Adipose tissue (tissue), 3 donors: ENCODE data around the gene ADARB2. TPM values are rescaled to one million over a fixed set of nuclear protein-coding genes. Genes with fewer than 3 reads are reported as not detected.

ENCODE experiments used
- H3K27ac ChIP-seq: one replicate; pipeline ENCODE4 v1.5.1; 2013; ENCODE audit warnings: low read depth, low read length
- WGBS, 3 donors: extraction: QIAGEN DNeasy Blood & Tissue Kit; methylation state at CpG; one replicate each; pipeline ENCODE4 v1.1.7; 2013; 5-methylcytosine and 5-hydroxymethylcytosine counted together
- polyA plus RNA-seq, 3 donors: library from polyadenylated mRNA; stranded (reverse); fragments of 200-250 nt; gene quantifications; one replicate each; pipeline ENCODE4 v1.2.3, GENCODE V29; 2013
- donor health status: healthy with polysubstance abuse.
- donor health status: Bipolar disorder and iron deficiency.
- donor health status: healthy.

ADARB2 gene
- polyA plus RNA-seq, 3 donors, result 0.31 to 1.9 (median 0.56) TPM

DNA sequence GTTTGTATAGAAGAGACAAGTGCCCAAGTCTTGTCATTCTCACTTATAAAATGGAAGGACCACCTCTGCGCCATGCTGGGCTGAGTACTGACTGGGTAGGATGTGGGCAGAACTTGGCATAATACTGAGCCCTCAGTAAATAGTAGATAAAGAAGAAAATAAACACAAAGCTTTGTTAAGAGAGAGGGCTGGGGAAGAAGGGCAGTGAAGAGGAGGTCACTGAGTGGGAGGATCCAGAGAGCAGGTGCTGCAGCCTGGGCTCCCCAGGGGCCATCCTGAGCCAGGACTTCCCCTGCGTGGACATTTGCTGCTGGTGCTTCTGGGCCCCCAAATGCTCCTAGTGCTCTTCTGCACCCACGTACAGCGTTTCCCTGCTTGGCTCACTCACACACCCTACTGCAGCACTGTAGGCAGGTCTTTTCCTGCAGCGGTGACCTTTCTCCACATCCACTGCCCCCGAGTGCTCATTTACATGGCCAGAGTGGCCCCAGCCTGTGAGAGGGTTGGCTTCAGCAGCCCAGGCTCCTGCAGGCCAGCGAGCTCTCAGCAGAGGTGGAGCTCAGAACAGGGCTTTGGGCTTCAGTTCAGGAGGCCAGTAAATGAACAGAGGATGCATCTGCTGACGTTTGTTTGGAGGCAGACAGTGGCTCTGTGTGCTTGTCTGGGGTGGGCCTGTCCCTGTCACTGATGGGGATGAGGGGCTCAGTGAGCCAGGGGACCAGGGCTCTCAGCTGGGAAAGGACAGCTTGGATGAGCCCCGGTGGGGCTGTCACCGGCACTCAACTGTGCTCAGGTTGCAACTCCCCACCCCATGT is 164.6 kb downstream of the ADARB2 start:
- H3K27ac ChIP-seq, result no peak overlapping the region
- WGBS, 3 donors, result 50 to 63% (median 57%) methylated on average over 10 of the region's 10 CpGs

DNA sequence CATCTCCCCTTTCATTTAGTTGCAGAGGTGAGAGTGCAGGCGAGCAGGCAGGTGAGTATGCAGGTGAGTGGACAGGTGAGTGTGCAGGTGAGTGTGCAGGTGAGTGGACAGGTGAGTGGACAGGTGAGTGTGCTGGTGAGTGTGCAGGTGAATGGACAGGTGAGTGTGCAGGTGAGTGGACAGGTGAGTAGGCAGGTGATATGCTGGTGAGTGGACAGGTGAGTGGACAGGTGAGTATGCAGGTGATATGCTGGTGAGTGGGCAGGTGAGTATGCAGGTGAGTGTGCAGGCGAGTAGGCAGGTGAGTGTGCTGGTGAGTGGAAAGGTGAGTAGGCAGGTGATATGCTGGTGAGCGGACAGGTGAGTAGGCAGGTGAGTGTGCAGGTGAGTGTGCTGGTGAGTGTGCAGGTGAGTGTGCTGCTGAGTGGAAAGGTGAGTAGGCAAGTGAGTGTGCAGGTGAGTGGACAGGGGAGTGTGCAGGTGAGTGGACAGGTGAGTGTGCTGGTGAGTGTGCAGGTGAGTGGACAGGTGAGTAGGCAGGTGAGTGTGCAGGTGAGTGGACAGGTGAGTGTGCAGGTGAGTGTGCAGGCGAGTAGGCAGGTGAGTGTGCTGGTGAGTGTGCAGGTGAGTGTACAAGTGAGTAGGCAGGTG is 165.6 kb downstream of the ADARB2 start:
- H3K27ac ChIP-seq, result no peak overlapping the region
- 63 to 87% (median 86%) methylated on average over 4 of the region's 4 CpGs for WGBS, 3 donors

DNA sequence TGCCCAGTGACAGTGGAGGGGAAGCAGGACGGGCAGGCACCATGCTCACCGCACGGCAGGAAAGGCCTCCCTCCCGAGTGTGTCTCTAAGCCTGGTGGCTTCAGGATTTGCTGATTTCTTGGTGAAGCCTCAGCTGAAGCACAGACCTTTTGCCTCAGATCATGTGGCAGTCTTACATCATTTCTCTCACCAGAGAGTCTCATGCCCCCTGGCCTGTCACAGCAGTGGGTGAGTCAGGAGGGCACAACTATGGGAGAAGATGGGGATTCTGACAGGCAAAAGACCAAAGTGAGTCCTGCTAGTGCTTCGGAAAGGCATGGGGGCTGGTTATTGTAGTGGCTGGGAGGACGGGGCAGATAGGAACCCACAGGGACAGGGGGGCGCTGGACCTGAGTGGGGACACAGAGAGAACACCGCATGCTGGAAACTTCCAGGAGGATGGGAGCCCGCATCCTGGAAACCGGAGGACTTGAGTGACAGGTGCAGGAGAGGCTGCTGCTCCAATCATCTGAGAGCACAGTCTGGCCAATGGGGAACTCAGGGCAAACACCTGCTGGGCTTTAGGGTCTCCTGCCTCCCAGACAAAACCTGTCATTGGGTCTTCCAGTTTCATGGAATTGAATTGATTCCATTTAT is 166.8 kb downstream of the ADARB2 start:
- WGBS, 3 donors, result 55 to 76% (median 67%) methylated on average over 10 of the region's 10 CpGs
- H3K27ac ChIP-seq, result no peak overlapping the region

DNA sequence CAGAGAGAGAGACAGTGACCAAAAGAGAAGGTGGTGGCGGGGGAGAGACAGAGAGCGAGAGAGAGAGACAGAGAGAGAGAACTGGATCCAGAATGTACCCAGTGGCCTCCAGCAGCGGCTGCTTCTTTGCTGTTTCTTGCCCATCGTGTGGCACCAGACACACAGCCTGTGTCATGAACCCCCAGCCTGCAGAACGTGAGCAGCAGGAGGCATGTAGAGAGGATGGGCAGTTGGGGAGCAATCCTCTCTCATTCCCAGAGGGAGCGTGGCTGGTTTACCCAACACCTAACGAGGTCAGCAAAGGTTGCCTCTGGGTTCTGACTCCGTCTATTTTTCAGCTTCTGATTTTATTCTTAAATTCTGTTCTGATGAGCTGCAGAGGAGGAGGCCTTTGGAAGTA is 168.1 kb downstream of the ADARB2 start:
- no peak overlapping the region for H3K27ac ChIP-seq
- 69 to 81% (median 78%) methylated on average over 8 of the region's 8 CpGs for WGBS, 3 donors

DNA sequence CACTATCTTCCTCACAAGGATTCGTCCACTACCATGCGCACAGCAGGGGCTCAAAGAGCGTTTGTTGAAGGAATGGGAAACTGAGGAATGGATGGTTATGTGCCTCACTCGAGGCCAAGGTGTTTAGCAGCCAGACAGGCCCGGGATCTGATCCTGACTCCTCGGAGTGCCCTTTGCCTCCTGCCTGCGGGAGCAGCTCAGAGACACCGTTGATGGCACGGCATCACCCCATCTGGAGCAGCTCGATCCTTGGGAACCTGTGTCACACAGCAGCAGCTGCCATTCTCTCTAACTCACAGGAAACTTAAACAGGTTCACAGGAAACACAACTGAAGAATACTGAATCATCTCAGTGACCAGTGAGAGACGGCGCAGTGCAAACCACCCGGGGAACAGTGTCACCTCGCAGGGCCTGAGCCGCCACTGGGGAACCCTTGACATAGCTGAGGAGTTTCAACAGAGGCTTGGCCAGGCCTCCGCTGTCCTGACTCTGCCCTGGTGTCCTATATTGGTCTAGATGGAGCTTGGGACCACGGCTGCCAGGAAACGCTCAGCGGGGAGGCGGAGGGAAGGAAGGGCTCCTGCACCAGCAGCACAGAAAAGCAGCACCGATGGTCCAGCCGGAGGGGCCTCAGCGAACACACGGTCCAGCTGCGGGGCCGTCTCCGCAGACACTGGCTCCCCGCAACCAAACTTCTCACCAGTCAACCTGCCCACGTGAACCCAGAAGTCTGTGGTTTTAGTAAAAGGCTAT is 169.4 kb downstream of the ADARB2 start:
- 76 to 82% (median 79%) methylated on average over 29 of the region's 29 CpGs for WGBS, 3 donors
- no peak overlapping the region for H3K27ac ChIP-seq

DNA sequence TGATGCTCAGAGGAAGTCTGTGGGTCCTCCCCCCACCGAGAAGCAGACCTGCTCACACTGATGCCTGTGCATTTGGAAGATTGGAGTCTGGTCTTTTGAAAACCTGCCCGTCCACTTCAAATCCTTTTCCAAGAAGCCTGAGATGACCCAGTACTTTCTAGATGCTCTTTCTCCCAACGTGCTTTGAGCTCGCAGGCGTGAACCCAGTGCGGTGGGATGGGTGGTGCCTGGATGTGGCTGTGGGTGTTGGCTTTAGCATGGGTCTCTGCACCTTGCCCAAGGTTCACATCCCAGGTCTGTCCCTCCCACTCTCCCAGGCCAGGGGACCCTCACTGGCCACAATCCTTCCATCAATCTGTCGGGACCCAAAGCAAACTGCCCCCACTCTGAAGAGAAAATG is 170.2 kb downstream of the ADARB2 start:
- H3K27ac ChIP-seq, result no peak overlapping the region
- WGBS, 3 donors, result 71 to 78% (median 72%) methylated on average over 7 of the region's 7 CpGs

DNA sequence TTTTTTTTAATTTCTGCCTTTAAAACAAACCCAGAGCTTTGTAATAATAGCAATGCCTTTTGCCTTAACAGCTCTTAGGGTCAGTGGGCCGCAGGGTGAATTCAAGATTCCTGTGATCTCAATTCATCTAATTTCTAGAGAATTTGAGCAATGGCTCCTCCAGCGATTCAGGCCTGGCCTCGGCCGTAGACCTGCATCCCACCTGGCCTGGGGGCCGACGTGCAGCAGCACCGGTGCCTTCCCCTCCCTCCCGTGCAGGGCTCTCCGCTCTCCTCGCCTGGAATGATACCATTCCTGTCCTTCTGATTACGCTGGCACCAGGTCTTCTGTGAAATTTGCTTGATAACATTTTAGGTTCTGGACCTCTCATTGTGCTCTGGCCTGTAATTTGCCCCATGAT is 172.5 kb downstream of the ADARB2 start:
- H3K27ac ChIP-seq, result no peak overlapping the region
- WGBS, 3 donors, result 81 to 90% (median 90%) methylated on average over 11 of the region's 11 CpGs

DNA sequence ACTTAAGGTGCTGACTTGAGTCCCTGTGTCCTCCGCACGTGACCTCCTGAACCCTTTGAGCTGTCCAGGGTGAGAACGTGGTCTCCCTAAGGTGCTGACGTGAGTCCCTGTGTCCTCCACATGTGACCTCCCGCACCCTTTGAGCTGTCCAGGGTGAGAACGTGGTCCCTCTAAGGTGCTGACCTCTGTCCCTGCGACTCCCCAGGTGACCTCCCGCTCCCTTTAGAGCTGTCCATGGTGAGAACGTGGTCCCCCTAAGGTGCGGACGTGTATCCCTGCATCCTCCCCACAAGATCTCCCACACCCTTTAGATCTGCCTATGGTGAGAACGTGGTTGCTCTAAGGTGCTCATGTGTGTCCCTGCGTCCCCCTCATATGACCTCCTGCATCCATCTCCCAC is 174.3 kb downstream of the ADARB2 start:
- 75 to 87% (median 84%) methylated on average over 13 of the region's 13 CpGs for WGBS, 3 donors
- no peak overlapping the region for H3K27ac ChIP-seq

DNA sequence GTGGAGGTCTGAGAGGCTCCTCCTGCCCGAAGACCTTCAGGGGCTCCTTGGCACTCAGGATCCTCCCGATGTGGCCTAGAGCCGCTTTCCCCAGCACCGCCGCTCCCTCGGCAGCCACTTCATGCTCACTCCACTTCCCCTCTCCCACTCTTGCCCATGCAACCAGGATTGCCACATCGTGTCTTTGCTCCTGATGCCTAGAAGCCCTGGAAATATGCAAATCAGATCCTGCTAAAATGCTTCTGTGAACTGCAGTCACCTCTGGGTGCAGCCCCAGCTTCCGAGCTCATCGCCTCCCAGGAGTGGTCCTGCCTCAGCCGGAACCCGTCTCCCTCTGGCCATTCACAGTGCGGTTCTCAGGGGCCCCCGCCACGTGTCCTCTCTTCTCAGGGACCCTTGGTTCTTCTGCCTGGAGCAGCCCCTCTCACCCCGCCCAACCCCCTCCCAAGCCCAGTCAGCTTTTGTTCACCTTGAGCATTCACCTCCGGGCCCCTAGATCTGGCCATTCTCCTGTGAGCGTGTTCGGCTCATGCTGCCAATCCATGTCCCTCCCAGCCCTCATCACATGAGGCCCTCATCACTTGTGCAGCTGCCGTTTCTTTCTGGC is 175.5 kb downstream of the ADARB2 start:
- 69 to 84% (median 76%) methylated on average over 19 of the region's 19 CpGs for WGBS, 3 donors
- no peak overlapping the region for H3K27ac ChIP-seq

DNA sequence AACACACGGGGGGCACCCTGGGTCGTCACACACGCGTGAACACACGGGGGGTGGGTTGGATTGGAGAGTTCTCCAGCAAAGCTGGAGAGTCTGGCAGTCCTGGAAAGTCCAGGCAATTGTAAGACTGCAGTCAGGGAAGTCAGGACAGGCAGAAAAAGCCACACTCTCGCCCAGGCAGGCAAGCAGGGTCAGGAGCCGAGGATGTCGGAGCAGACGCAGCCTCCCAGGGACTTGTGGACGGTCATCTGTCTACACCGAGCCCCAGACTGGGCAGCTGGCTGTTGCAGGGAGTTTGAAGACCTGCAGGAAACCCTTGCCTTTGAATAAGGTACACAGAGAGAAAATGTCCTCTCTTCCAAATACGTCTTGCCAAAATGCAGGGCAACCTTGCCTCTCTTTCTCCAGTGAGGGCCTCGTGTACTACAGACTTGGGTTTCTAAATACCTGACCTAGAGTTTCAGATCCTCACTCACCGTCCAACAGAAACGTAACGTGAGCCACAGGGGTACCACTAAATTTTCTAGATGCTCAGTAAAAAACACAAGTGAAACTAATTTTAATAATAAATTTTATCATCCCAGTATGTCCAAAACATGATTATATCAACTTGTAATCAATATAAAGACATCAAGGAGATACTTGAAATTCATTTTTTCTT is 176.7 kb downstream of the ADARB2 start:
- no peak overlapping the region for H3K27ac ChIP-seq
- 68 to 78% (median 76%) methylated on average over 16 of the region's 16 CpGs for WGBS, 3 donors

DNA sequence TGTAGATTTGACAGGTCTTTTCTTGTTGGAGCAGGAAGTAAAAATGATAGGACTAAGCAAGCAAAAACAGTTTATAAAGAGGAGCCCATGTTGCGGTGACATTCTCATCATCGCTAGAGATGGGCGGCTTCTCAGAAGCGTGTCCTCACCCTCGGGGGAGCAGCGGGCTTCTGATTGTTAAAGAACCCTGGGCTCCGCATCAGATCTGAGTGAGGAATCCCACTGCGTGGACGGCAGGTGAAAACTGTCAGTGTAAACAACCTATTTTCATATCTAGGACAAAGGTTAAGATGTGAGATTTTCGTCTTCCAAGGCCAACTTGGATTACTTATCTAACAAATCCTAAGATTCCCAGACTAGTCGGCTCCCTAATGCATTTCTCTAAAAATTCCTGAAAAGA is 177.6 kb downstream of the ADARB2 start:
- H3K27ac ChIP-seq, result no peak overlapping the region
- WGBS, 3 donors, result 18 to 23% (median 19%) methylated on average over 11 of the region's 11 CpGs

DNA sequence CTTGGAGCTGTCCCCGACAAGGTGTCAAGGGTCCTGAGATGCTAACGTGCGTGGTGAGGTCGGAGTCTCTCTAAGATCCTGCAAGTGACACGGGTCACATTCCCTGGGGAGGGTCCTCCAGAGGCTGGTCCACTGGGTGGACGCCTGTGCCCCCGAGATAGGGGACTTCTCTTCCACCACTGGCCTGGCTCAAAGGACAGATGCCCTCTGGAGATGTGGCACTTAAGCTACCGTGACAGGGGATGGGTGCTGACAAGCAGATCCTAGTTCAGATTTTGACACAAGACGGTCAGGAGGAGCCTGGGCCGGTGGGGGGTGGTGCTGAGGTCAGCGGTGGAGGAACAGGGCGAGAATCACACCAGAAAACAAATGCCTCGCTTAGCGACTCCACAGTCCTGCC is 178.0 kb downstream of the ADARB2 start:
- WGBS, 3 donors, result 34 to 47% (median 43%) methylated on average over 14 of the region's 14 CpGs
- H3K27ac ChIP-seq, result no peak overlapping the region

DNA sequence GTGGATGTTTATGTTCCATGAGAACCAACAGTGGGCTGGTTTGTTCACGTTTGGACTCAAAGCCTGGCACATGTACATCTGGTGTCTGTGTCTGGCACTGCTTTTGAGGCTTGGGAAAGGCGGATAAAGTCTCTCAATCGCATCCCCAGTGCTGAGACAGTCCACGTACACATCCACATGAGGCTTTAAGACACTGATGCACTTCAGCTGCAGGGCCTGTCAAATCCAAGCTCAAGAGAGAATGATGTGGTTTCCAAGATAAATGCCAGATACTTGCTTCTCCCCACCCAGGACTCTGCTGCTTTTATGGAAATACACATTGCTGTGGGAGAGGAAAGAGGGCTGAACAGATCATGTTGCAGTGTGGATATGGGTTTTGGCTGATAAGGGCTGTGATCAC is 178.4 kb downstream of the ADARB2 start:
- WGBS, 3 donors, result 49 to 52% (median 51%) methylated on average over 4 of the region's 4 CpGs
- no peak overlapping the region for H3K27ac ChIP-seq

DNA sequence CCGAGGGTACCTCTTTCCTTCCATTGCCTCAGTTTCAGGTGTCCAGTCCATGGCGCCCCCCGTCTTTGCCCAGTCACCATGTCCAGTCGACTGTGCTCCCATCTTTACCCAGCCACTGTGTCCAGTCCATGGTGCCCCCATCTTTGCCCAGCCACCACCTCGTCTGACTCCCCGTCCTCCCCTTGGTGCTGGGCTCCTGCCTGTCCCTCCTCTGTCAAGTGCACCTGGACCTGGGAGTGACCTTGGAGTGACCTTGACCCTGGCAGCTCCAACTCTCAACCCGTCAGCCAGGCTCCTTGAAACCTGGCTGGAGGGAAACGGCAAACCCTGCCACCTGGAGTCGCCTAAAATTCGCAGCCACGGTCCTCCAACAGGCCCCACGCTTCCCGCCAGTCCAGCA is 180.2 kb downstream of the ADARB2 start:
- no peak overlapping the region for H3K27ac ChIP-seq
- 56 to 84% (median 77%) methylated on average over 13 of the region's 13 CpGs for WGBS, 3 donors

DNA sequence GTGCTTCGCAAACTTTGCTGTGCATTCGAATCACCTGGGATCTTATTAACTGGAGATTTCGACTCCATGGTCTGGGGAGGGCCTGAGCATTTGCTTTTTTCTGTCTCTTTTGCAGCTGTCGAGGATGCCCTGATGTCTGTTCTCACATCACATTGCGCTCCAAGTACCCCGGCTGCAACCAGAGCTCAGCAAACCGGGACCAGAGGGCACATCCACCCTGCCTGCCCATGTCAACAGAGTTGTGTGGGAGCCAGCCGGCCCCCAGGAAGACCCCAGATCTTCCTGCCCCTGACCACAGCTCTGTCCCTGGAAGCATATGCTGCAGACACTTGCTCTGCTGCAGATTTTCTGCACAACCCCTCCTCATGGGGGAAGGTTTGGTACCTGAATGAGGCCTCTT is 180.8 kb downstream of the ADARB2 start:
- WGBS, 3 donors, result 65 to 80% (median 75%) methylated on average over 8 of the region's 8 CpGs
- no peak overlapping the region for H3K27ac ChIP-seq

DNA sequence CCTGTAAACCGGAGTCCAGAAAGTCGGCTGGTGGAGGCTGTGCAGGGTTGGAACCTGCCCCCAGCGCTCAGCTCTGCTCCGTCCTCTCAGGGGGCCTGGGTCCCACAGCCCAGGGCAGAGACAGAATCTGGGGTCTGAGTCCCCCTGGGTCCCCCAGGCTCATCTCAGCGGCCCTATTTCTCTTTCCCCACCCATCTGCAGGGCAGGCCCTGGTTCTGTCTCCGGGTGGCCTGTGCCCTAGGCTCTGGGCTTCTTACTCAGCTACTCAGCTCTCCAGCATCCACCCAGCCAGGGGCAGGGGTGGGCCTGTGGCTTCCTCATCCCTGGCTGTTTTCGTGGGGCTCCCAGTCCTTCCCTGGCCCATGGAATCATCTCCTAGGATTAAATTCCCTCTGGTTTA is 183.4 kb downstream of the ADARB2 start:
- 79 to 87% (median 80%) methylated on average over 7 of the region's 7 CpGs for WGBS, 3 donors
- no peak overlapping the region for H3K27ac ChIP-seq

DNA sequence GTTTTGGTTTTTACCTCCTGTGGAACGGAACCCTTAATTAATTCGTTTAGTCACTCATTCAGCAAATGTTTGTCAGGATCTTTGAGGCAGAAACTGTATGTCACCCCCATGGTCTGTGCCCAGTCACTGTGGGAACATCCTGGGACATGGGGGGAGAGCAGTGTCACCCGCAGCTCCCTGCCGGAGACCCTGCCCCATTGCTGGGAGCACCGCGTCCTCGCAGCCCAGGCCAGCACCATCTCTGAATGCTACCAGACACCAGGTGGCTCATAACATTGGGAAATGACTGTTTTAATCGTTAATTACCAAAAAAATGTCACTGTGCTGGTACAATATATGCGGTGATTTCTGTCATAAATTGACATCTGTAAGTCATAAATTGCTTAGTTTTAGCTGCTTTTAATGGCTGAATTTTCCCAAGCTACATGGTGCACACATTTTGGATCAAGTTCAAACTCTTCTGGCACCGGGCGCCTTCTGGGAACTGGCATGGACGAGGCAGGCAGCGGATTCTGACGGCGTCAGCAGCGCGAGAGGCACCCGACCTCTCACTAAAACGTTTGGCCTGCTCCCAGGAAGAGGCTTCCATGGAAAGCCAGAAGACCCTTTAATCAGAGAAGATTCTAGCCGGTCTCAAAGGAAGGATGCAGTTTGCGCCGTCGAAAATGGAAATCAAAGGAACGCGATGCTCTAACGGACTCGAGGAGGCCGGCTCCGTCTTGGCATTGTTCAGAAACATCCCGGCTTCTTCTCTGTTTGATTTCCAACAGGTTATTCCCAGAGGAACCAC is 184.2 kb downstream of the ADARB2 start:
- WGBS, 3 donors, result 75 to 77% (median 76%) methylated on average over 30 of the region's 30 CpGs
- H3K27ac ChIP-seq, result no peak overlapping the region
